Keratinocyte (primary cell): ENCODE measurements around the gene GRIP1. TPM values are rescaled to one million over a fixed set of nuclear protein-coding genes. Genes with fewer than 3 reads are reported as not detected.

Source experiments
- DNase-seq: peaks from one replicate; pipeline ENCODE4 v3.0.0-alpha.2; 2011; ENCODE audit warnings: low read depth, missing footprints, low spot score
- FAIRE-seq: peaks from 2 replicates; lab custom pipeline; 2011; peaks lifted over from hg19 to GRCh38; lab: Jason Lieb, UNC
- H2AFZ ChIP-seq: 2 replicates; pipeline ENCODE4 v1.6.0; 2012; ENCODE audit warnings: low read length, control low read depth, inconsistent platforms; ENCODE audit not compliant: control insufficient read depth
- H3K27ac ChIP-seq: 2 replicates; pipeline ENCODE4 v1.5.1; 2011; ENCODE audit warnings: low read length; ENCODE audit not compliant: control insufficient read depth, insufficient read depth
- H3K27me3 ChIP-seq: 3 replicates; pipeline ENCODE4 v1.6.0; 2011; ENCODE audit warnings: low read length; ENCODE audit not compliant: control insufficient read depth, insufficient read depth; ENCODE audit errors: extremely low read depth
- H3K36me3 ChIP-seq, 2 experiments: 2 replicates in 1 of 2; 3 replicates in 1 of 2; pipeline ENCODE4 v1.5.1; 2011; ENCODE audit warnings: low read length in 2 of 2, mild to moderate bottlenecking in 1 of 2; ENCODE audit not compliant: control insufficient read depth in 2 of 2, insufficient read depth in 2 of 2; ENCODE audit errors: extremely low read depth in 1 of 2
- H3K4me1 ChIP-seq: 3 replicates; pipeline ENCODE4 v1.5.1; 2011; ENCODE audit warnings: low read length; ENCODE audit not compliant: control insufficient read depth, insufficient read depth; ENCODE audit errors: extremely low read depth
- H3K4me2 ChIP-seq: 3 replicates; pipeline ENCODE4 v1.6.0; 2011; ENCODE audit warnings: low read depth, low read length; ENCODE audit not compliant: control insufficient read depth, insufficient read depth; ENCODE audit errors: extremely low read depth
- H3K4me3 ChIP-seq, 3 experiments: fragments of 200-600 bp in 1 of 3; sonication (generic) in 1 of 3; 2 replicates in 2 of 3; 3 replicates in 1 of 3; pipeline ENCODE4 v1.5.1; 2011 to 2016; ENCODE audit warnings: low read length in 3 of 3, mild to moderate bottlenecking in 3 of 3, control low read depth in 2 of 3, inconsistent platforms in 1 of 3, low read depth in 1 of 3, mixed read lengths in 1 of 3, mixed run types in 1 of 3, moderate library complexity in 1 of 3; ENCODE audit not compliant: control insufficient read depth in 2 of 3, insufficient read depth in 2 of 3; ENCODE audit errors: extremely low read depth in 1 of 3
- H3K79me2 ChIP-seq: 2 replicates; pipeline ENCODE4 v1.6.0; 2012; ENCODE audit warnings: low read length; ENCODE audit not compliant: control insufficient read depth, insufficient read depth
- H3K9ac ChIP-seq: 3 replicates; pipeline ENCODE4 v1.6.0; 2011; ENCODE audit warnings: low read length; ENCODE audit not compliant: control insufficient read depth, insufficient read depth; ENCODE audit errors: extremely low read depth
- H3K9me1 ChIP-seq: 3 replicates; pipeline ENCODE4 v1.6.0; 2011; ENCODE audit warnings: low read length; ENCODE audit not compliant: control insufficient read depth, insufficient read depth; ENCODE audit errors: extremely low read depth
- H3K9me3 ChIP-seq: 2 replicates; pipeline ENCODE4 v1.5.1; 2012; ENCODE audit warnings: low read depth, low read length; ENCODE audit not compliant: control insufficient read depth
- H4K20me1 ChIP-seq: 3 replicates; pipeline ENCODE4 v1.6.0; 2011; ENCODE audit warnings: low read length; ENCODE audit not compliant: control insufficient read depth, insufficient read depth; ENCODE audit errors: extremely low read depth
- EZH2 ChIP-seq: IDR thresholded peaks from one replicate; pipeline ENCODE4 v1.6.1; 2012; ENCODE audit warnings: inconsistent platforms, mild to moderate bottlenecking, low read length, moderate library complexity
- dilution Hi-C: fragments of 300-500 bp; cut with MboI; formaldehyde crosslinking; loops from one replicate; pipeline ENCODE4 v1.7.0; 2020; ENCODE audit warnings: low sequenced_read_pairs; ENCODE audit not compliant: extremely low pct_ligation_motif_present
- polyA plus RNA-seq, 5 experiments: library from polyadenylated mRNA; depleted of rRNA in 3 of 5; stranded (reverse) in 3 of 5; stranded (forward) in 1 of 5; unstranded in 1 of 5; fragments of >200 nt; gene quantifications; 1 replicate in 1 of 5; 2 replicates in 3 of 5; 3 replicates in 1 of 5; pipeline versions ENCODE4 v1.2.1 to v1.2.3, GENCODE V29; 2011 to 2012; ENCODE audit warnings: missing spikeins in 2 of 5, low read depth in 1 of 5, low replicate concordance in 1 of 5
- TF ChIP-seq, protein P1 (sequence below), 3 experiments: IDR thresholded peaks in 1 of 3; conservative IDR thresholded peaks in 1 of 3; optimal IDR thresholded peaks in 1 of 3; 2 replicates in 2 of 3; 3 replicates in 1 of 3; pipeline versions ENCODE3 to v1.5.1; 2011; ENCODE audit warnings: low read length in 3 of 3, mild to moderate bottlenecking in 3 of 3, moderate library complexity in 2 of 3, control low read depth in 1 of 3, inconsistent platforms in 1 of 3; ENCODE audit not compliant: insufficient read depth in 2 of 3; ENCODE audit errors: extremely low read depth in 1 of 3

GRIP1 gene
- polyA plus RNA-seq, 1 donor (not counting 4 experiments of a cell fraction or from before 2014, with no cell fraction given): 6.7 TPM

DNA sequence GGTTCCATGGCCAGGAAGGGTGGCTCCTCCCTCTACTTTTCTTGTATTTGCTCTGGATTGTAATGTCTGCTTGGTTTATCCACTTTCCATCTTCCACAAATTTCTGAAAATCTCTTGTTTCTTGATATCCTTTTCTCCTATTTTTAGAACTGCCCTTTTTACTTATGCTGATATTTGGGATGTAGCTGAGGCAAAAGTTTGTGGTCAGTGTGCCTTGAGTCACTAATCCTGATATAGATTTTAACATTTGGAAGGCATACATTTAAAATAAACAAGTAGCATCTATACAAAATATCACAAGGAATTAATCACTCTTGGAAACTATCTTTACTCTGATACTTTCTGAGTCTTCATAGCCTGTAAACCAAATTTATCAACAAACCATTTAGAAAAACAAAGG lies 11.0 kb downstream of the GRIP1 start:
- dilution Hi-C loops: no loop called here
- FAIRE-seq: no peak

DNA sequence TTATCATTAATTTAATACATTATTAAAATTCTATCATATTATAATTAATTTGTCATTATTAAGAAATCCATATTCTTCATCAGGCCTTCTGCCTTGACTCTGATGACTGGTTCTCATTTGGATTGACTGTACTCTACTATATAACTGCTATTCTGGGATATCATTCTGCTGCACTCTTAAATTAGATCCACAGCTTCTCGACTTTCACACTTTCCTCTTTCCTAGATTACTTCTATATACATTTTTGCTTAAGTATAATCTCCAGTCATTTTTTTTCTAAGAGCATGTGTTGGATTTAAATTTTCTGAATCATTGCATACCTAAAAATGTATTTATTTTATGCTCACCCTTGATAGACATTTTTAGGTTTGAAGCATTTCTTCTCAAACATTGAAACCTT lies 12.4 kb downstream of the GRIP1 start:
- Histone ChIP-seq H4K20me1 (no peaks in the 10 kb centered on the region), H3K36me3 (no peaks in the 10 kb centered on the region), H3K4me1 (peaks cover 26% of the 10 kb centered on the region), H3K9me1 (no peaks in the 10 kb centered on the region), H3K9me3 (no peaks in the 10 kb centered on the region), H3K79me2 (no peaks in the 10 kb centered on the region), H3K4me3 (no peak overlapping the region), H3K27me3 (no peaks in the 10 kb centered on the region), H3K27ac (no peak overlapping the region), H3K9ac (no peak overlapping the region), H2AFZ (no peak overlapping the region), H3K4me2 (no peak overlapping the region)
- FAIRE-seq (no peak), DNase-seq (no peak)
- dilution Hi-C loops: no loop called here
- TF ChIP-seq, protein P1, sequence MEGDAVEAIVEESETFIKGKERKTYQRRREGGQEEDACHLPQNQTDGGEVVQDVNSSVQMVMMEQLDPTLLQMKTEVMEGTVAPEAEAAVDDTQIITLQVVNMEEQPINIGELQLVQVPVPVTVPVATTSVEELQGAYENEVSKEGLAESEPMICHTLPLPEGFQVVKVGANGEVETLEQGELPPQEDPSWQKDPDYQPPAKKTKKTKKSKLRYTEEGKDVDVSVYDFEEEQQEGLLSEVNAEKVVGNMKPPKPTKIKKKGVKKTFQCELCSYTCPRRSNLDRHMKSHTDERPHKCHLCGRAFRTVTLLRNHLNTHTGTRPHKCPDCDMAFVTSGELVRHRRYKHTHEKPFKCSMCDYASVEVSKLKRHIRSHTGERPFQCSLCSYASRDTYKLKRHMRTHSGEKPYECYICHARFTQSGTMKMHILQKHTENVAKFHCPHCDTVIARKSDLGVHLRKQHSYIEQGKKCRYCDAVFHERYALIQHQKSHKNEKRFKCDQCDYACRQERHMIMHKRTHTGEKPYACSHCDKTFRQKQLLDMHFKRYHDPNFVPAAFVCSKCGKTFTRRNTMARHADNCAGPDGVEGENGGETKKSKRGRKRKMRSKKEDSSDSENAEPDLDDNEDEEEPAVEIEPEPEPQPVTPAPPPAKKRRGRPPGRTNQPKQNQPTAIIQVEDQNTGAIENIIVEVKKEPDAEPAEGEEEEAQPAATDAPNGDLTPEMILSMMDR (optimal IDR thresholded peaks at IDR 0.05 in 1 of 3, IDR thresholded peaks at IDR 0.05 in 1 of 3, conservative IDR thresholded peaks at IDR 0.05 in 1 of 3; ENCODE audit: extremely low read depth in 1 of 3, insufficient read depth in 2 of 3, low read length in 3 of 3): no peak
- TF ChIP-seq EZH2: no peak

More for the DNA sequence above, 11.0 kb downstream of the GRIP1 start:
- H3K4me2 ChIP-seq: no peak overlapping the region
- H3K36me3 ChIP-seq: no peaks in the 10 kb centered on the region
- DNase-seq: no peak
- H3K9me1 ChIP-seq: no peaks in the 10 kb centered on the region
- H3K27ac ChIP-seq: no peak overlapping the region
- H3K9me3 ChIP-seq: no peaks in the 10 kb centered on the region
- no peak overlapping the region for H3K4me3 ChIP-seq
- H2AFZ ChIP-seq: no peak overlapping the region
- no peaks in the 10 kb centered on the region for H3K79me2 ChIP-seq
- H3K9ac ChIP-seq: no peak overlapping the region
- TF ChIP-seq, protein P1 (optimal IDR thresholded peaks at IDR 0.05 in 1 of 3, IDR thresholded peaks at IDR 0.05 in 1 of 3, conservative IDR thresholded peaks at IDR 0.05 in 1 of 3; ENCODE audit: extremely low read depth in 1 of 3, insufficient read depth in 2 of 3, low read length in 3 of 3): no peak
- no peak for TF ChIP-seq EZH2
- H3K4me1 ChIP-seq: peaks cover 12% of the 10 kb centered on the region
- H4K20me1 ChIP-seq: no peaks in the 10 kb centered on the region
- no peaks in the 10 kb centered on the region for H3K27me3 ChIP-seq
